Measurements from ENCODE around the gene GREM1.

Gene GREM1

DNA sequence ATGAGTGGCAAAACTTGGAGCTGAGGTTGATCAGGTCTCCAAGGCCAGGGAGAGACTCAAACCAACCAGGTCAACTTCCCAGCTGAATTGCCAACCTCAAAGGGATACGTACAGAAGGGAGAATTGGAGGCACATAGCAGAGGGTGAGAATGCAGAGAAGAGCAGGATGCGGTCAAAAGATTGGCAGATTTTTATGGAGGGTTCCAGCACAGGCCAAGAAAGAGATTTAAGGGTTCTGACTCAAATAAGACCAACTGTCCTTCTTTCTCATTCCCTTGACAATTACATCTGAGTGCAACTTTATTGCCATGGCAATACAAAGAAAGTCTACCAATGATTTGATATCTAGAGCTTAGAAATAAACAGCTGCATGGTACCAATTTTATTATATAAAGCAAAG, 43.1 kb upstream of the GREM1 start:
- TF ChIP-seq, protein P1, sequence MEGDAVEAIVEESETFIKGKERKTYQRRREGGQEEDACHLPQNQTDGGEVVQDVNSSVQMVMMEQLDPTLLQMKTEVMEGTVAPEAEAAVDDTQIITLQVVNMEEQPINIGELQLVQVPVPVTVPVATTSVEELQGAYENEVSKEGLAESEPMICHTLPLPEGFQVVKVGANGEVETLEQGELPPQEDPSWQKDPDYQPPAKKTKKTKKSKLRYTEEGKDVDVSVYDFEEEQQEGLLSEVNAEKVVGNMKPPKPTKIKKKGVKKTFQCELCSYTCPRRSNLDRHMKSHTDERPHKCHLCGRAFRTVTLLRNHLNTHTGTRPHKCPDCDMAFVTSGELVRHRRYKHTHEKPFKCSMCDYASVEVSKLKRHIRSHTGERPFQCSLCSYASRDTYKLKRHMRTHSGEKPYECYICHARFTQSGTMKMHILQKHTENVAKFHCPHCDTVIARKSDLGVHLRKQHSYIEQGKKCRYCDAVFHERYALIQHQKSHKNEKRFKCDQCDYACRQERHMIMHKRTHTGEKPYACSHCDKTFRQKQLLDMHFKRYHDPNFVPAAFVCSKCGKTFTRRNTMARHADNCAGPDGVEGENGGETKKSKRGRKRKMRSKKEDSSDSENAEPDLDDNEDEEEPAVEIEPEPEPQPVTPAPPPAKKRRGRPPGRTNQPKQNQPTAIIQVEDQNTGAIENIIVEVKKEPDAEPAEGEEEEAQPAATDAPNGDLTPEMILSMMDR (IDR thresholded peaks at IDR 0.05): no peak
- Histone ChIP-seq H3K4me1 (ENCODE audit: control insufficient read depth in 1 of 2, insufficient read depth in 1 of 2, low read depth in 1 of 2, low read length in 1 of 2) (peaks cover 7 to 19% of the 10 kb centered on the region in 2 experiments), H3K27me3 (no peaks in the 10 kb centered on the region), H3K36me3 (no peaks in the 10 kb centered on the region), H3K27ac (no peak overlapping the region), H3K9me3 (no peaks in the 10 kb centered on the region), H3K4me3 (ENCODE audit: low read depth in 1 of 2, low read length in 1 of 2) (no peak overlapping the region)

DNA sequence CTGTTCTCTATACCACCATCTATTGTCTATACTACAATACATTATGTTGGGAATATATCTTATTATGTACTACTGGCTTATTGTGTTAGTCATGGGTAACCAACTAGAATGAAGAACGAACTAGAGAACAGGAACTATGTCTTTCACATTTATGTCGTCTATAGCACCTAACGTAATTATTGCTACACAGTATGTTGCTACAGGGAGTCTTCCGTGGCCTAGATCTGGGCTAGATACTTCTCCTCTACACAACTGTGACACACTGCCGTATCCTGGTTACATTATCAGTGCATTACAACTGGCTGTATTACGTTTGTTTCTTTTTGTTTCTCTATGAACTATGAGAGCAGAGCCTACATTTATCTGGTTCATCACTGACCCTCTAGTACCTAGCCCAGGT, 42.3 kb upstream of the GREM1 start:
- Histone ChIP-seq H3K9me3 (no peaks in the 10 kb centered on the region), H3K27me3 (no peaks in the 10 kb centered on the region), H3K4me3 (ENCODE audit: low read depth in 1 of 2, low read length in 1 of 2) (no peak overlapping the region), H3K36me3 (no peaks in the 10 kb centered on the region), H3K27ac (peak overlapping the region; percentile 42), H3K4me1 (ENCODE audit: control insufficient read depth in 1 of 2, insufficient read depth in 1 of 2, low read depth in 1 of 2, low read length in 1 of 2) (peaks cover 7 to 19% of the 10 kb centered on the region in 2 experiments)
- TF ChIP-seq, protein P1 (IDR thresholded peaks at IDR 0.05): no peak

DNA sequence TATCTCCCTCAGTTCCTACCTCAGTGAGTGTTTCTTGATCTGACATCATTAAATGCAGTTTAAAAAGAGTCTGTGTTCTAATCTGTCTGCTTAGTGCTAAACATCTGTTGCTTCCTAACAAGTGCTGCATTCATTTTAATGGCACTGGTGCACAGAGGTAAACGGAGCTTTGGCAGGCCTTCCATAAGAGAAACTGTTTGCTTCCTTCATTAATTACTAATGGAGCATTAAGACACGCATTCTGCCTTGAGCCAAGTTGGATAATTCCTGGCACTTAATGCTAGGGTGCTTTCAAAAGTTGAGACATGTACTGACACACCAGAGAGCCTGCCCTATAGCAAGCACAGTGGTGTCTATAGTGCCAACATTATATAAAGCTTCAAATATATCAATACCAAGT, 41.6 kb upstream of the GREM1 start:
- no peaks in the 10 kb centered on the region for H3K36me3 ChIP-seq
- H3K27me3 ChIP-seq: no peaks in the 10 kb centered on the region
- TF ChIP-seq, protein P1 (IDR thresholded peaks at IDR 0.05): no peak
- peaks cover 7 to 19% of the 10 kb centered on the region in 2 experiments for H3K4me1 ChIP-seq (ENCODE audit: control insufficient read depth in 1 of 2, insufficient read depth in 1 of 2, low read depth in 1 of 2, low read length in 1 of 2)
- H3K9me3 ChIP-seq: no peaks in the 10 kb centered on the region
- no peak overlapping the region for H3K4me3 ChIP-seq (ENCODE audit: low read depth in 1 of 2, low read length in 1 of 2)
- peak overlapping the region; percentile 42 for H3K27ac ChIP-seq

DNA sequence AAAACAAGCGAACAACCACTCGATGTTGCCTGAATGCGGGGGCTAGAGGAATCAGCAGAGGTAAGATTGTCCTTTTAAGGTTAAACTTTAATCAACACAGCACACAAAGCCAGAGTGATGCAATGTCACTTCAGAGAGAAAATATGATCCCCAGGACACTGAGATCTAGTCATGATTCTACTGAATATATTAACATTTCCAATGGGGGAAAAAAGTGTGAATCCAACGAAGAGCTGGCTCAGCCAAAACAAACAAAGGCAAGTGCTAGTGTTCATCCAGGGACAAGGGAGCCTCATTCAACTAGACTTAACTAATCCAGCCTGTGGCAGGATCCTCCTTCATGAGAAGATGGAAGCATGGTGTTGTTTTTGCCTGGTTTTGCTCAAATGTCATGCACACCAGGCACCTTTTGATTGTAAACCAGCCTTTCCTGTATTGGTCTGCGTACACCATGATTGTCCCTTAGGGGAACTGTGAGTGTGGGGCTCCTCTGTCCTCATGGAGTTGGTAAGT, 40.5 kb upstream of the GREM1 start:
- TF ChIP-seq, protein P1 (IDR thresholded peaks at IDR 0.05): no peak
- H3K36me3 ChIP-seq: no peaks in the 10 kb centered on the region
- no peaks in the 10 kb centered on the region for H3K9me3 ChIP-seq
- no peaks in the 10 kb centered on the region for H3K27me3 ChIP-seq
- no peak overlapping the region for H3K27ac ChIP-seq
- peaks cover 7 to 19% of the 10 kb centered on the region in 2 experiments for H3K4me1 ChIP-seq (ENCODE audit: control insufficient read depth in 1 of 2, insufficient read depth in 1 of 2, low read depth in 1 of 2, low read length in 1 of 2)
- H3K4me3 ChIP-seq (ENCODE audit: low read depth in 1 of 2, low read length in 1 of 2): no peak overlapping the region

DNA sequence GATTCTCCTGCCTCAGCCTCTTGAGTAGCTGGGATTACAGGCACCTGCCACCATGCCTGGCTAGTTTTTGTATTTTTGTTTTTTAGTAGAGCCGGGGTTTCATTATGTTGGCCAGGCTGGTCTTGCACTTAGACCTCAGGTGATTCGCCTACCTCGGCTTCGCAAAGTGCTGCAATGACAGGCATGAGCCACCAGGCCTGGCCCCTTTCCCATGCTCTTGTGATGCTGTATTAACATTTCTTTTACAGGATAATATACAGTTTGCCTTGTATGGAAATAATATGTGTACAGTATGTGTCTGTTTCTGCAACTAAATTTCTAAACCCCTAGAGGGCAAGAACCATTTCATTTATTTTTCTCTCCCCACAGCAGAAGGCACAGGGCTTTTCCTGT, 38.5 kb upstream of the GREM1 start:
- TF ChIP-seq, protein P1 (IDR thresholded peaks at IDR 0.05): no peak
- Histone ChIP-seq H3K9me3 (no peaks in the 10 kb centered on the region), H3K36me3 (no peaks in the 10 kb centered on the region), H3K4me1 (ENCODE audit: control insufficient read depth in 1 of 2, insufficient read depth in 1 of 2, low read depth in 1 of 2, low read length in 1 of 2) (peaks cover 7 to 19% of the 10 kb centered on the region in 2 experiments), H3K27me3 (peaks cover 8% of the 10 kb centered on the region), H3K27ac (no peak overlapping the region), H3K4me3 (ENCODE audit: low read depth in 1 of 2, low read length in 1 of 2) (no peak overlapping the region)

DNA sequence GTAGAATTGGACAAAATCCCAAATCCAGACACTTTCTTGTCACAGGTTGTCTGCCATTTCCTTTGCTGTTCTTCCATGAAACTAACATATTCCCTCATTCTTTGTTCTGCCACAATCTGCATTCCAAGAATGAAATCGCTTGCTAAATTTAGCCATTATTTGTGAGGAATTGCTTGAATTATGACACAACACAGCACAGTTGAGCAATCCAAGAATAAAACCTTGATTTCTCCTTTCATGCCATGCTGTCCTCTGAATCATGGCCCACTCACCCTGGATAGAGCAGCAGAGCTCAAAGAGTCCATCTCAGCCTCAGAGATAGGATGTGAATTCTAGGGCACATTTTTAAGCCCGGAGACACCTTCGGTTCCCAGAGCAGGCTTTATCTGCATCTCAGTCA, 35.2 kb upstream of the GREM1 start:
- Histone ChIP-seq H3K4me1 (ENCODE audit: control insufficient read depth in 1 of 2, insufficient read depth in 1 of 2, low read depth in 1 of 2, low read length in 1 of 2) (no peaks in the 10 kb centered on the region), H3K27me3 (peaks cover 31% of the 10 kb centered on the region), H3K9me3 (no peaks in the 10 kb centered on the region), H3K36me3 (no peaks in the 10 kb centered on the region), H3K27ac (no peak overlapping the region), H3K4me3 (ENCODE audit: low read depth in 1 of 2, low read length in 1 of 2) (no peak overlapping the region)
- TF ChIP-seq, protein P1 (IDR thresholded peaks at IDR 0.05): no peak
